DMS114 treated with DMSO at 0.1 percent for 48 hours (cell line): ENCODE data around the gene MTUS2.

Experiments used
- DNase-seq: peaks from one replicate; lab custom pipeline; 2025; ENCODE audit not compliant: unreplicated experiment; lab: John Stamatoyannopoulos, UW

The MTUS2 gene

DNA sequence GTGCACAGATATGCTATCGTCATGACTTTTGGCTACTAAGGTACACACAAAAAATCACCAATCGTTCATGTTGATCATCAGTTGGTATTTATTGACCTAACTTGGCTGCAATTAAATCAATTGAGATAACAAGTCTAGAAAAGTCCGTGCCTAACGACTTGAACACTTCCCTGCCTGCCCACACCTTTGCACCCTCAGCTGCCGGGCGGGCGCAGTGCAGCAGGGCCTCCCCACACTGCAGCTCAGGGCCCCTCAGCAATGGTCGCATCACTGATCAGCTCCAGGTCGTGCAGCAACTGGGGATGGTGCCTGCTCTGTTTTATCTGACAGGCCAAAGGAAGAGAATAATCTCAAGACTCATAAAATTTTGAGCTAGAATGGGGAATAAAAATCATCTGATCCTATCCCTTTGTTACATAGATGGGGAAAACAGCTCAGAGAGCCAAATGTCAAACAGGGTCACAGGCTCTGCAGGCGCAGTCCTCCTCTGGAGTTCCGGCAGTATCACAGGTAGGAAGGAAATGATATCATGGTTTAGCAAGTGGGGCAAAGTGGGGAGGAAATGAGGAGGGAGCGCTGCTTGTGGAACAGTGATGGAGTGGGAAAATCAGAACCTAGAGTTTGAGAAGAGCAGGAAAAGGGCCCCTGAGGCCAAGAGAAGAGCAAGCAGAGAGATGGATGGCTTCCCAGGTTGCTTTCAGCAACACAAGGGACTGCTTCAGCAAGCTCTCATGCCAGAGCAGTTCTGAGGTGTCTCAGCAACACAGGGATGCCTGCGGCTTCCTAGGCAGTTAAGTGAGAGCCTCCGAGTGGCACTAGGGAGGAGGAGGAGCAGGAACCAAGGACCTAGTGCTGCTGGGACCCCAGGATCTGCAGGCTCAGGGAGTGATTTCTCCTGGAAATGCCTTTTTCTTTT lies 717.9 kb downstream of the MTUS2 start:
- DNase-seq = no peak

GRCh38 chr13:29538652-29539040 lies 718.5 kb downstream of the MTUS2 start:
- no peak for DNase-seq

GRCh38 chr13:29539856-29540255 lies 719.7 kb downstream of the MTUS2 start:
- DNase-seq = no peak

GRCh38 chr13:29540334-29540733 lies 720.2 kb downstream of the MTUS2 start:
- no peak for DNase-seq

- DNase-seq = no peak
Observed at GRCh38 chr13:29540799-29541198, 720.7 kb downstream of the MTUS2 start.

- DNase-seq = no peak
Observed at GRCh38 chr13:29541400-29541799, 721.3 kb downstream of the MTUS2 start.

DNA sequence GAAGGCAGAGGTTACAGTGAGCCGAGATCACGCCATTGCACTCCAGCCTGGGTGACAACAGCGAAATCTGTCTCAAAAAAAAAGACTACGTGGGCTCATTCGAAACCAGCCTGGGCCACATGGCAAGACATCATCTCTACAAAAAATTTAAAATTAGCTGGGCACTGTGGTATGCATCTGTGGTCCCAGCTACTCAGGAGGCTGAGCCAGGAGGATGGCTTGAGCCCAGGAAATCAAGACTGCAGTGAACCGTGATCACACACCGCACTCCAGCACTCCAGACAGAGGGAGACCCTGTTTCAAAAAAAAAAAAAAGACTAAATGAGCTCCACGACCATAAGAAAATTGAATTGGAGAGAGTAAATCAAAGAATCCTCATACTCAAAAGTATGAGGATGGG lies 722.2 kb downstream of the MTUS2 start:
- no peak for DNase-seq

DNA sequence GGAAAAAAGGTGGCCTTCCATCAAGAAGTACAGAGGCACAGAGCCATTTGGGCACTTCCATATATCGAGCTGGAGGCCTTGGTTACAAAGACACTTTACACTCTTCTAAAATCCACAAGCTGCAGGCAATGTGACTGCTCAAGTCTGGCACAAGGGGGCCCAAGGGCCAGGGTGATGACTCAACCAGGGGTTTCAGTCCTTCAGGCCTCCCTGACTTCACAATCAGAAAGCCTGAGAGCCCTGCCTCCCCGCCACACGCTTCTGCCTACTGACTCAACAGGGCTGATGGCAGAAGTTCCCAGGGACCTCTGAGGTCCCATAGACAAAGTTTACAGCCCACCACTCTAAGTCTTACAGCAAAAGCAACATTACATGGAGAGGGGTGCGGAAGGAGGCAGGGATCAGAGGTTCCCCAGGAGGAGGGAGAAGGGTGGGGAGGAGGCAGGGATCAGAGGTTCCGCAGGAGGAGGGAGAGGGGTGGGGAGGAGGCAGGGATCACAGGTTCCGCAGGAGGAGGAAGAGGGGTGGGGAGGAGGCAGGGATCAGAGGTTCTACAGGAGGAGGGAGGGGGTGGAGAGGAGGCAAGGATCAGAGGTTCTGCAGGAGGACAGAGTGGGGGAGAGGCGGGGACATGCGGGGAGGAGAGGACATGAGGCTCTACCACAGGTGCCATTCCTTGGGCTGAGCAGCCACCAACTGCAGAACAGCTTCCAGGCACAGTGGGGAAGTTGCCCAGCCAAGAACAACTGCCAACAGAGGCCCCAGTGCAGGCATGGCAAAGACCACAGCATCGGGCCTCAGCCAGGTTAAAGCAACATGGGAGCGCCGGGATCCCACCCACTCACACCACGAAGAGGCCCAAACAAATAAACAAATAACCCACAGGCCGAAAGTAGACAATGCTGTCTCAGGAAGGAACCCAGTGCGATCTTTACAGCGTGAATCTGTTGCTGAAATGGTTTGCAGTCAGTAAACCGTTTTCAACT lies 723.4 kb downstream of the MTUS2 start:
- no peak for DNase-seq

DNA sequence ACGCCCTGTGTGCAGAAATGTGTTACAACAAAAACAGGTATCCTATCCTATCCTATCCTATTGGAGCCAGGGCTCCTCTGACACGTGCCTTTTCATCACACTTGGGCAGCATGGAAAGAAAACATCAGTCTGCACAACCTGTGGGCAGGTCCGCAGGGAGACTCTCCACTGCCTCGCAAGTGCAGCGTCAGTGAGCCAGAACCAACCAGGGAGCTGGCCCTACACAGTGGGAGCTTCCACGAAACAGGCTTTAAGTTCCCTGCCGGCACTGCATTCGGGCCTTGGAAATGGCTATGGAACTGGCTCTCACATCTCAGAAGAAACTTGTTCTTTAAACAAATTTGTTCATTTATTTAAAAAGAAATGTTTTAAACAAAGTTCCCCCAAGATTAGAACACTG lies 725.8 kb downstream of the MTUS2 start:
- no peak for DNase-seq

- no peak for DNase-seq
Observed at GRCh38 chr13:29546662-29547061, 726.5 kb downstream of the MTUS2 start.

DNA sequence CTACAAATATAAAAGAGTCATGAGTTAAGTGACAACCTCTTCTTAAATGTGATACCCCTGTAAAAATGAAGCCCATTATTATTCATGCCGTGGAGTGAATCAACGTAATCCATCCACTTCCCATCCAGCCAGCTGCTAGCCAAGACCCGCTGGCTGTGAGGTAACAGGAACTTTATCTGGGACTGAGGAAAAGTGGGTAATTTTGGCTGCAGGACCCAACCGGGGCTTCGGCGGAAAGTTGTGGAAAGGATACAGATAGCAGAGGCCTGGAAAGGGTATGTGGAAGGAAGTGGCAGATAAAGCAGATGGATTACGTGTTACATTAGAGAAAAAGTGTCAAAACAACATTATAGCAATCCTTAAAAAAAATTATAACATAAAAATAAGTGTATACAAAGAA lies 727.0 kb downstream of the MTUS2 start:
- DNase-seq = no peak

DNA sequence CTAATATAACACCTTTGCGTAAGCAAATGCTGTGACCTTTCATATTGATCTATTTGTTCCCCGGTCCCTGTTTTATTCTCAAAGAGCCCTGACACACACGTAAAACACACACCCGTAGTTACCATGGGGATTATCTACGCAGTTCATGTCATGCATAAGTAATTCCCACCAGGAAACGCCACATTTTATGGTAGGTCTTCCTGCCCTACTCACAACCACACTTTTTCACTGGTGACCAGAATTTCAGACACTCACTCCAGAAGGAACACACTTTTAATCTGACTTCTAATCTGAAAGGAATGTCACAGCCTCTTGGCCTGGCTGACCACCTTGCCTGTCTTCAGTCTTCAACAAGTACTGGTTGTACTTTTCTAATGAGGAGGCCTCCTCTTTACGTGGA lies 728.6 kb downstream of the MTUS2 start:
- DNase-seq = no peak

GRCh38 chr13:29550430-29550988 lies 730.4 kb downstream of the MTUS2 start:
- DNase-seq = no peak

DNA sequence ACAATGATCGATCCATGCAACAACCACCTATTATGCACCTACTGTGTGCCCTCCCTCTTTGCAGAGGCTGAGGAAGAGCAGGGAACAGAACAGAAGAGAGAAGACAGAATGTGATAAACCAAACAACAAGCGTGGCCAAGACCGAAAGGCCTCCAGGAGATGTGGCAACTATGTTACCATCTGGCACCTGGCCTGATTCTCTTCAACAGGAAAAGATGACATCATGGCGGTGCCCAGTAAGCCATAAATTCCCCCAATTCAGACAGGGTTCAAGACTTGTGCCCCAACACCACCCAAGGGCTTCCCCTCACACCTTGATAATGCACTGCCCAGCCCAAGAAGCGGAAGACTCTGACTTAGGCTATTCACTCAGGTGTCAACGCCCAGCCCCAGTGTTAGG lies 731.1 kb downstream of the MTUS2 start:
- no peak for DNase-seq
